Activated CD8-positive, alpha-beta memory T cell treated with anti-CD3 and anti-CD28 coated beads, Interleukin-2, amount 10 ng/mL, durations not matched to agents 7 days and 5 days (primary cell): ENCODE data around the gene PPIF. TPM values are rescaled to one million over a fixed set of nuclear protein-coding genes. Genes with fewer than 3 reads are reported as not detected.
A peak's percentile ranks its signal among the peaks of the same experiment; 100 is the strongest.

Experiments used
- ATAC-seq: fragments of 150-1000 bp; cut with Tn5 transposase; one replicate; pipeline ENCODE4 v1.10.0; 2021; ENCODE audit warnings: moderate library complexity
- CTCF ChIA-PET: fragments of 350-600 bp; sonication (Branson Sonifier 250); formaldehyde crosslinking; loops from one replicate; lab custom pipeline; 2021; ENCODE audit warnings: antibody characterized with exemption; lab: Charles Lee
- DNase-seq: peaks from one replicate; pipeline ENCODE4 v3.0.0-alpha.2; 2020
- H3K27ac Mint-ChIP-seq: one replicate; pipeline ENCODE4 v1.8.0; 2021; ENCODE audit warnings: mild to moderate bottlenecking, mixed read lengths
- H3K27me3 Mint-ChIP-seq: one replicate; pipeline ENCODE4 v1.8.0; 2021; ENCODE audit warnings: mixed read lengths
- H3K36me3 Mint-ChIP-seq: one replicate; pipeline ENCODE4 v1.8.0; 2021; ENCODE audit warnings: mild to moderate bottlenecking, mixed read lengths
- H3K4me1 Mint-ChIP-seq: one replicate; pipeline ENCODE4 v1.8.0; 2021; ENCODE audit warnings: mixed read lengths
- H3K4me3 Mint-ChIP-seq: one replicate; pipeline ENCODE4 v1.8.0; 2021; ENCODE audit warnings: mild to moderate bottlenecking, moderate library complexity, mixed read lengths
- H3K9me3 Mint-ChIP-seq: one replicate; pipeline ENCODE4 v1.8.0; 2022; ENCODE audit warnings: low read depth, mixed read lengths
- total RNA-seq, 2 experiments: library from RNA; stranded (reverse); gene quantifications; one replicate each; pipeline ENCODE4 v1.2.3, GENCODE V29; 2021

Gene PPIF
- total RNA-seq, 2 experiments from 2014 or later, result 119 to 144 TPM

DNA sequence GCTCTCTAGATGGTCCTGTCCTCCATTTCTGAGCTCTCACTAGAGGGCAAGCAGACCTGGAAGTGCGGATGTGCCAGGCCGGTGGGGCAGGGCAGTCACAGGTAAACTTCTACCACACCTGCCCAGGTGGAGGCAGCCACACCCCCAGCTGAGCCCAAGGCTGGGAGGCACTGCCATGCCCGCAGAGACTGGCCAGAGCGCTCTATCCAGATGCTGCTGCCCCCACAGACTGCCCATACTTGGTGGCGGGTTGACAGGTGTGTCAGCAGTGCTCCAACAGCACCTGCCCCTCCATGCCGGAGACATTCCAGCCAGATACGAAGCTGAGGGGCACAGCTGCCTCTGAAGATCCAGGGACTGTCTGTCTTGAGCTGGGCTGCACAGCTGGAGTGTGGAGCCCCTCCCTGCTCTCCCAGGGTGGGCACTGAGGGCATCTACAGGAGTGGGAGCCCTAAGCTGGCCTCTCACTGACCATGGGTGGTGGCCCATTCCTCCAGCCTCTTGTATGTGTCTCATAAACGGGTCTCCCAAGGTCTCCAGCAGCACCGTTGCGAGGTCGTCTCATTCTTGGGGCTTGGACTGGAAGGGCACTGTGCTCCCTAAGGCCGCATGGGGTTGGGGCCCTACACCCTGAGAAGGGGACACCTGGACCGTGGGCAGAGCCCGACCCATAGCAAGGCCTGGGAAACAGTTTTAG lies 38.2 kb upstream of the PPIF start:
- no peaks in the 10 kb centered on the region for H3K9me3 Mint-ChIP-seq
- H3K36me3 Mint-ChIP-seq, result peaks cover 16% of the 10 kb centered on the region
- CTCF ChIA-PET, result no interaction called here
- H3K4me3 Mint-ChIP-seq, result no peak overlapping the region
- H3K27me3 Mint-ChIP-seq, result no peaks in the 10 kb centered on the region
- peaks cover 4% of the 10 kb centered on the region for H3K4me1 Mint-ChIP-seq
- peak overlapping the region; percentile 18 for H3K27ac Mint-ChIP-seq
- DNase-seq (no peak), ATAC-seq (no peak)

DNA sequence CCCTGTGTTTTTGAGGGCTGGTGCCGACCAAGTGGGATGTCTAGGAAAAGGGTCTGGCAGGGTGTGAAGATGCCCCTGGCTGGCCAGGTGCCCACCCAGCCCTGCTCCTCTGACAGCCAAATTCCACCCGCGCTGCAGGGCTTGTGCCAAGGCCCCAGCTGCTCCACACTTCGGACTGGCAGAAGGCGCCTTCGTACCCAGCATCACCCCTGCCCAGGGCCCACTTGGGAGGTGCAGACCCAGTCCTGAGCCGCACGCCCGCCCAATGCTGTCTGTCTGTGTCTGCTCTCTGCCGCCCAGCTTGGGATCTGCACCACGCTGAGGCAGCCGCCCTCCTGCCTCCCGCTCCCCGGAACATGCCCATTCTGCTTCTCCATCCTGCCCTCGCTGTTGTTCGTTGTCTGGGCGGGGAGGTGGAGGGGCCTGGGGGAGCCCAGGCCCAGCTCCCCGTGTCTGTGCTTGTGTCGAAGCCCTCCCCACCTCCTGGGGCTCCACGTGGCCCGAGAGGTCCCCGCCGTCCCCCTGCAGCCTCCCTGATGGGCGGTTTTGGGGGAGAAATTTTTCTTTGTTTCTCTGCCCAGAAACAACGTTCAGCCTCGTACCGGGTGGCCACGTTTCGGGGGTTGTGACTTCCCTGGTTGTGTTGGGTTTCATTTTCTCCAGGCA lies 36.9 kb upstream of the PPIF start:
- Mint-ChIP-seq H3K27ac (no peak overlapping the region), H3K36me3 (peaks cover 10% of the 10 kb centered on the region), H3K4me1 (peaks cover 4% of the 10 kb centered on the region), H3K27me3 (no peaks in the 10 kb centered on the region), H3K9me3 (no peaks in the 10 kb centered on the region), H3K4me3 (no peak overlapping the region)
- ATAC-seq (no peak), DNase-seq (no peak)
- CTCF ChIA-PET, result no interaction called here

DNA sequence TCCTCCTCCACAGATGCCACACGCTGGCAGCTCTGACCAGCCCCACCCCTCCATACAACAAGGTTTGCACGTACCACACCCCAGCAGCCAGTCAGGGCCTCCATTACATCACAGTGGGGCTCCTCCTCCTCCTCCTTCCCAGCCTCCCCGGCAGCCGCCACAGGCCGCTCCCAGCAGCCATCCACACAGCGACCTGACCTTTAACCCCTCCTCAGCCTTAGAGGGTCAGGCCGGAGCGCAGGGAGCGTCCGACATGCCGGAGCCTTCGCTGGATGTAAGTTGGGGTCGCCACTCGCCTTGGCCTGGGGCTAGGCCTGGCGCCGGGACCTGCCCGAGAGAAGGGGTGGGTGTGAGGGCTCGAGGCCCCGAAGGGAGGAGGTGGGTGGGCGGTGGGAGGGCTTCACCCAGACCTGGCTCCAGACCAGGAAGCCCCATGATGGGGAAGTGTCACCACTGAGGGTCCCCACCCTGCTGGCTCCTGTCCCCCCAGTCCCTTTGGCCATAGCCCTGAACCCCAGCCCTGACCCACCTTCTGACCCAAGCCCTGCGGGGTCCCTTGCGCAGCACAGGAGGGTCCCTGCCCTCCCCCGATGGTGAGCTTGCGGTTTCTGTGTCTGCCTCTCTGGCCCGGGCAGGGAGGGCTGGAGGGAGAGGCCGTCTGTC lies 36.2 kb upstream of the PPIF start:
- Mint-ChIP-seq H3K27me3 (no peaks in the 10 kb centered on the region), H3K9me3 (no peaks in the 10 kb centered on the region), H3K4me3 (no peak overlapping the region), H3K36me3 (peaks cover 11% of the 10 kb centered on the region), H3K4me1 (peaks cover 7% of the 10 kb centered on the region), H3K27ac (no peak overlapping the region)
- DNase-seq, result no peak
- ATAC-seq, result no peak
- CTCF ChIA-PET, result no interaction called here

DNA sequence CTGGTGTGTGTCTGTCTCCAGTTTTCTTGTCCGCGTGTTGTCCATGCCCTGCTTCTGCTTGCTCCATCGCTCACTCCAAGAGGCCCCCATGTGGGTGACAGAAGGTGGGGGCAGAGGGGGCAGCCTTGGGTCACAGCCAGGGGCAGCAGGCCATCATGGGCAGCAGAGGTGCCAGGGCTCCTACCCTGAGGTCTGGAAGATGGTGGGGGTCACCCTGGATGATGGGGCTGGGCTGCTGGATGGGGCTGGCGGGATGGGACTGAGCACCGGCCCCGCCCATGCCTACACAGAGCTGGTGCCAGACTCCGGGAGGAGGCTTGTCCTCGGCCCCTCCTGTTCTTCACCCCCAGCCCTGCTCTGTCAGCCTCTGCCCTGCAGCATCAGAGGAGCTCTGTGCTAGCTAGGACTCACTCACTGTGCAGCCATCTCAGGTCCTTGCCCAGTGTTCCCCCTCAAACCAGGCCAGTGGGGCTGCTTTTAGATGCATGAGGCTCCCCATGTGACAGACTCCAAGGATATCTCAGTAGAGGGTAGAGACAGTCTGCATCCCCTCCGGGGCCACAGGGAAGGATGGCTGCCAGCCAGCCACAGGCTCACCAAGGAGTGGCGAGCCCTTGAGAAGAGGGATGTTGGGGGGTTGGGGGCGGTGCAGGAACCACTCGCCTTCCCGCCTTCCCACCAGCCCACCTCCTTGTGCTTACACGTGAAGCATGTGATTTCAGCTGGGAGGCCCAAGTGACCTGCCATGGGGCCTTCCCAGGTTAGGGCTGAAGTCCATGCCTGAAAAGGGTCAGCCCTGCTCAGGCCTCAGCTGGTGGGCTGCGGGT lies 35.5 kb upstream of the PPIF start:
- CTCF ChIA-PET, result interaction anchor here (13.5 kb wide), 1 partner anchor 34 kb away, joined by 171 read pairs; the partner anchor contains the start of gene PPIF
- Mint-ChIP-seq H3K4me1 (peaks cover 13% of the 10 kb centered on the region), H3K27me3 (no peaks in the 10 kb centered on the region), H3K27ac (peak overlapping the region; percentile 52), H3K9me3 (no peaks in the 10 kb centered on the region), H3K4me3 (no peak overlapping the region), H3K36me3 (peaks cover 11% of the 10 kb centered on the region)
- DNase-seq (no peak), ATAC-seq (no peak)

DNA sequence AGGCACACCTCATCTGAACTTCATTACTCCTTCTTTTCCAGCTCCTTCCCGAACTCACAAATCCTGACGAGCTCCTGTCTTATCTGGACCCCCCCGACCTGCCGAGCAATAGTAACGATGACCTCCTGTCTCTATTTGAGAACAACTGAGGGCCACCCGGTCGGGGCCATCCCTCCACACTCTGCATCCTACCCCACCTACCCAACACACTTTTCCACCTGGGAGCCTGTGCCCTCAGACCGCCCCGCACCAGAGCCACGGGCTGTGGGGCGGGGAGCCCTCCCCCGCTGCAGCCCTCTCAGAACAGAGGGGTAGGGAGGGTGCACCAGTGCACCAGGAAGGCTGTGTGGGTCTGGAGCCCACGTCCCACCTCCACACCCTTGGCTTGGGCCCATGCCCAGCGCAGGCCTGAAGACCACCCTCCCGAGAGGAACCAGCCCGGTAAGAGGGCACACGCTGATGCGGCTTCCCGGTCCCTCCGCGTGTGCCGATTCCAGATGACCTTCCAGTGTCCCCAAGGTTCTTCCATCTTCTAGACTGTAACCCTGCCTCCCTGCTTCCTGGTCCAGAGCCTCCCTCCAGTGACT lies 34.6 kb upstream of the PPIF start:
- ATAC-seq, result no peak
- no peak for DNase-seq
- Mint-ChIP-seq H3K27ac (peak overlapping the region; percentile 10), H3K4me3 (no peak overlapping the region), H3K27me3 (no peaks in the 10 kb centered on the region), H3K9me3 (no peaks in the 10 kb centered on the region), H3K4me1 (peaks cover 22% of the 10 kb centered on the region), H3K36me3 (peaks cover 12% of the 10 kb centered on the region)
- CTCF ChIA-PET, result interaction anchor here (13.5 kb wide), 1 partner anchor 33 kb away, joined by 171 read pairs; the partner anchor contains the start of gene PPIF

DNA sequence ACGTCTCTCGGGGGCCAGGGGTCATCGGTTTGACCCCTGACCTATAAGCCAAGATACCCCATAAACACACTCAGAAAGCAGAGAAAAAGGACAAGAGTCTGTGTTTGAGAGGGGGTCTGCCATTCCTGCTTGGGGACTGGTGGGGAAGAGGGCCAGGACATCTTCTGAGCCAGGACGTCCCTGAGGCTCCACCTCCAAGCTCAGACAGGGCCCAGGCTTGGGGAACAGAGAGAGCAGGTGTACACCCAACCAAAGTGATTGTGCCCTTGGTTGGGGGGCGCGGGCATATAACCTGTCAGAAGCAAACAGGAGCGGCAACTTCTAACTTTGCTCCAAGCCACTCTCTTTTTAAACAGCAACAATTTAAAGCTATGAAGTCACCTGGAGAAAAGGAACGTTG lies 33.9 kb upstream of the PPIF start:
- Mint-ChIP-seq H3K9me3 (no peaks in the 10 kb centered on the region), H3K27ac (no peak overlapping the region), H3K4me3 (no peak overlapping the region), H3K27me3 (no peaks in the 10 kb centered on the region), H3K36me3 (peaks cover 7% of the 10 kb centered on the region), H3K4me1 (peaks cover 29% of the 10 kb centered on the region)
- ATAC-seq (no peak), DNase-seq (no peak)
- CTCF ChIA-PET, result interaction anchor here (1.4 to 13.5 kb wide), 2 partner anchors 10 to 33 kb away, joined by 4 to 171 read pairs; partner anchors contain the start of gene PPIF

DNA sequence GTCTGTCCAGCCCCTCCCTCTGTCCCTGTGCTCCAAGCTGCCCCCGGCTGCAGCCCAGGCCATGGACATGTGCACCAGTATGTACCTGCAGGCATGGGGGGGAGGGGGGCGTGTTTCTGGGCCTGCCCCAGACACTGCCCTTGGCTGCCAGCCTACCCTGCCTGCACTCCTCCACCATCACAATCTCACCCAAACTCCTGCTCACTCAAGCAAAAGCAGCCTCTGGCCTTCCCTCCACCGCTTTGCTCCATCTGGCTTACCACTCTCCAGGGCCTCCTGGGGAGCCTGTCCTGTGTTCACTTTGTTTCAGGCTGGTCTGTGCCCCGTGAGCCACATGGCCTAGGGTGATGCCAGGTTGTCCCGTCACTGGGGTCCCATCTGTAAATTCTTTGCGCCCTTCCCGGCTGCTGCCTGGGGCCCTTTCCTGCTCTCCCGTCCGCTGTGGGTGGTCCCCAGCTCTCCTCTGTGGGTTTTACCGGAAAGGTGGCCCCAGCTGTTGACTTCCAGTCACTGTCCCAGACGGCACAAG lies 33.3 kb upstream of the PPIF start:
- ATAC-seq, result no peak
- CTCF ChIA-PET, result interaction anchor here (1.4 to 13.5 kb wide), 2 partner anchors 9 to 32 kb away, joined by 4 to 171 read pairs; partner anchors contain the start of gene PPIF
- Mint-ChIP-seq H3K4me3 (no peak overlapping the region), H3K4me1 (peaks cover 35% of the 10 kb centered on the region), H3K9me3 (peaks cover 2% of the 10 kb centered on the region), H3K27me3 (no peaks in the 10 kb centered on the region), H3K36me3 (peaks cover 10% of the 10 kb centered on the region), H3K27ac (peak overlapping the region; percentile 30)
- no peak for DNase-seq

DNA sequence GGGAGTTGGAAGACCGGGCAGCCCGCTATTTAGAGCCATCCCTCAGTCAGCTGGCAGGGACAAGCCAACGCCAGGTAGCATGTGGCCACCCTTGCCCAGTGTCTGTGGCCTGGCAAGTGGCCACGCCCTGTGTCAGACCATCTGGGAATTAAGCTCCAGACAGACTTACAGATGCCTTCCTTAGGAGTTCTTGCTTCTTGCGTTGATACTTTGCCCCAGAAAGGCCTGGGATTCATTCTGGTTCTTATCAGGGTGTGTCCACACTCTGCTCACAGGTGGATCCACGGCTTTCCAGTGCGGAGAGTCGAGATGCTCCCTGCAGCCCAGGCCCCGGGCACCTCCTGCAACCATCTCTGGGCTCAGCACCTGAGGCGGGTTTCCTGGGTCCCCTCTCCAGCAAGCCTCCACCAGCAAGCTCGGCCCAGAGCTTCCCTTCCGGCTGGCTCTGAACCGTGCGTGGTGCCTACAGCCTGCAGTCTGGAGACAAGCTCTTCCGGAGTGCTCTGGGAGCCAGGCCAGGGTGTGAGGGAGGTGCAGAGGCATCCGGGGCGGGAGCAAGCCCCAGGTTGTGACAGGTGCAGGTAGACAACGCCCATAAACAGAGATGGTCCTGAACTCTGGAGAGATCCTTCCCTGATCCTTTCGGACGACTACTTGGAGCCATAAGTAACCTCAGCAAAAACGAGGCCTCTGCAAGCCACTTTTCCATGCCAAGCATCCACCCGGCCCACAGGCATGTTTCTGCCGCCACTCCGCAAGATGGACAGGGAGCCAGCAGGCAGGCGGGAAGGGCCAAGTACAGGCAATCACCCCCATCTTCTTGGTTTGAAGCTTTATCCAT lies 32.3 kb upstream of the PPIF start:
- Mint-ChIP-seq H3K27me3 (no peaks in the 10 kb centered on the region), H3K9me3 (peaks cover 6% of the 10 kb centered on the region), H3K36me3 (peaks cover 18% of the 10 kb centered on the region), H3K27ac (peak overlapping the region; percentile 22), H3K4me3 (no peak overlapping the region), H3K4me1 (peaks cover 43% of the 10 kb centered on the region)
- DNase-seq, result no peak
- no peak for ATAC-seq
- CTCF ChIA-PET, result interaction anchor here (0.7 to 13.5 kb wide), 7 partner anchors 8 to 59 kb away, joined by 3 to 171 read pairs (median 8); partner anchors contain the start of gene PPIF

DNA sequence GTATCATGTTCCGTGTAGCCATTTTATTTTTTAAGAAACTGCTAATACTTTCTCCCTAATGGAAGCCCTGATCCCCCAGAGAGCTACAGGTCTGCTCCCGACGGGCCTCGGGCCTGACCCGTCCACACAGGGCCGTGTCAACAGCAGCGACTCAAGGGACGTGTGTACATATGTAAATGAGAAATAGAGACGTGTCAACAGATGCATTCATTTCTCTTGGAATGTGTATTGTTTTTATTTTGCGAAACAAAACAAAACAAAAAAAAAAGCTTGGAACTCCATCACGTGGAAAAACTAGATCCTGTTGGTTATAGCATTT lies 31.7 kb upstream of the PPIF start:
- no peaks in the 10 kb centered on the region for H3K27me3 Mint-ChIP-seq
- H3K36me3 Mint-ChIP-seq, result peaks cover 21% of the 10 kb centered on the region
- DNase-seq, result no peak
- ATAC-seq, result no peak
- no peak overlapping the region for H3K4me3 Mint-ChIP-seq
- H3K4me1 Mint-ChIP-seq, result peaks cover 49% of the 10 kb centered on the region
- H3K9me3 Mint-ChIP-seq, result peaks cover 6% of the 10 kb centered on the region
- CTCF ChIA-PET, result interaction anchor here (0.6 to 13.5 kb wide), 9 partner anchors 12 to 65 kb away, joined by 3 to 171 read pairs (median 6); partner anchors contain the start of gene PPIF
- H3K27ac Mint-ChIP-seq, result peak overlapping the region; percentile 38

DNA sequence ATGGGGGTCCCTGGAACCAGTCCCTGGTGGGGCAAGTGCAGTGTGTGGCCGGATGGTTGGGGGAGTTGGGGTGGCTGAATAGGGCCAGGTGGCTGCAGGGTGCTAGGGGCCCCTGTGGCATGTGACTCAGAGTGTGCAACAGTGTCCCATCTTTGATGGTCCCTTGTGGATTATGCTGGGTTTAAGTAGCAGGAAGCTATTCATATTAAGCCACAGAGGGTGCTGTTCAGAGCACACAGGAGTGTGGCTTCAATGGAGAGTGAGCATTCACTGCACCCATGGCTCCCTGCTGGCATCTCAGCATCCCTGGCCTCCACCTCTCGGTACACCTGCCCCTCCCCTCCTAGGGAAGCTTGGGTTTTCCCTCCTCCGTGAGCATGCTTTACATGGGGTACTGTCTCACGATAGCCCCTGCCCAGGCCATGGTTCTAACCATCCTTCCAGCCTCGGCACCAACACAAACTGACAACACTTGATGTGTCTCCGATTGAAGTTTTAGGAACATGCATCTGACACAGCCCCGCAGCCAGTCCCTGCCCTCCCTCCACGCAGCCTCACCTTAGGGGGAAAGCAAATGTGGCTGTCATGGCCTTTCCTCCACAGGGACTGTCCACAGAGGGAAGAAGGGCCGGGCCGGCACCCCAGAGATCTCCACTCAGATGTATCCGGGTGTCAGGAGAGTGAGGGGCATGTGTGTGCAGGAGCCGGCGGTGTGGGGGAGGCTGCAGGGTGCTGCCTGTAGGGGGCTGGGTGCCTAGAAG lies 30.4 kb upstream of the PPIF start:
- CTCF ChIA-PET, result interaction anchor here (0.5 to 13.5 kb wide), 16 partner anchors 11 to 115 kb away, joined by 3 to 171 read pairs (median 4); partner anchors contain the start of gene PPIF
- peak; percentile 69 for ATAC-seq
- H3K27ac Mint-ChIP-seq, result peak overlapping the region; percentile 94
- H3K4me3 Mint-ChIP-seq, result peak overlapping the region; percentile 74
- peaks cover 21% of the 10 kb centered on the region for H3K36me3 Mint-ChIP-seq
- peaks cover 60% of the 10 kb centered on the region for H3K4me1 Mint-ChIP-seq
- H3K27me3 Mint-ChIP-seq, result no peaks in the 10 kb centered on the region
- DNase-seq, result peak; percentile 74
- peaks cover 6% of the 10 kb centered on the region for H3K9me3 Mint-ChIP-seq

DNA sequence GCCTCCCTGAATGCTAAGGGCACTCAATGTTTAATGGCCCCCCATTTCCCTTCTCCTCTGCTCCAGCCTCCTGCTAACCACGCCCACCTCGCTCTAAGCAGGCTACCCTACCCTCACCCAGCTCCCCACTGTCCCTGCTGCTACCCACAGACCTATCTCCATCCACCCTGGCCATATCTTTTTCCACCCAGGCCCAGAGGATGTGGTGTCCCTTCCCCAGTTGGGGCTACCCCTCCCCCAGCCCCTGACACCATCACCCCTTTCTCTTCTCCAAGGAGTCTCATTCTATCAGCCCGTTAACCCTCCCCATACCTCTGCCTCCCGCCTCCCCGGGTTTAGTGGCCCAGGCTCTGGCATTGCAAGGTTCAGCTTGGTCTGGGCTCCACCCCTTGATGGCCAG lies 28.9 kb upstream of the PPIF start:
- Mint-ChIP-seq H3K27me3 (no peaks in the 10 kb centered on the region), H3K4me1 (peaks cover 75% of the 10 kb centered on the region), H3K36me3 (peaks cover 23% of the 10 kb centered on the region), H3K9me3 (peaks cover 6% of the 10 kb centered on the region), H3K27ac (peak overlapping the region; percentile 94), H3K4me3 (peak overlapping the region; percentile 74)
- DNase-seq (peak; percentile 56), ATAC-seq (peak; percentile 4)
- CTCF ChIA-PET, result interaction anchor here (1.4 to 13.5 kb wide), 4 partner anchors 25 to 74 kb away, joined by 4 to 171 read pairs (median 26); partner anchors contain the start of gene PPIF
